Occipital lobe (tissue), 2 donors: ENCODE measurements around the gene OGDHL. TPM values are rescaled to one million over a fixed set of nuclear protein-coding genes. Genes with fewer than 3 reads are reported as not detected.
"Not testable (repeated sequence)": the region's sequence is repeated elsewhere in the genome, so short reads cannot be mapped to it uniquely, and the experiment has no call there.

ENCODE experiments used
- DNase-seq: peaks from one replicate; lab custom pipeline; 2025; lab: John Stamatoyannopoulos, UW
- total RNA-seq: library from RNA; depleted of rRNA; stranded (reverse); fragments of >200 nt; gene quantifications from one replicate; pipeline ENCODE4 v1.2.3, GENCODE V29; 2014

OGDHL gene
- total RNA-seq, 1 donor from 2014 or later: 4.2 TPM

- no peak for DNase-seq
These were observed 5.5 kb downstream of the OGDHL start for GRCh38 chr10:49756641-49757040.

- DNase-seq: no peak
These were observed 6.1 kb downstream of the OGDHL start for GRCh38 chr10:49756031-49756430.

- DNase-seq: not testable (repeated sequence)
These were observed 7.2 kb downstream of the OGDHL start for GRCh38 chr10:49754951-49755350.

- no peak for DNase-seq
These were observed 9.5 kb downstream of the OGDHL start for GRCh38 chr10:49752584-49752983.

- no peak for DNase-seq
These were observed 10.2 kb downstream of the OGDHL start for GRCh38 chr10:49751636-49752510.

GRCh38 chr10:49751216-49751615, 10.9 kb downstream of the OGDHL start:
- DNase-seq: no peak

GRCh38 chr10:49750546-49750945, 11.6 kb downstream of the OGDHL start:
- DNase-seq: no peak

- DNase-seq: no peak
These were observed 12.3 kb downstream of the OGDHL start for GRCh38 chr10:49749556-49750491.

GRCh38 chr10:49749144-49749543, 13.0 kb downstream of the OGDHL start:
- DNase-seq: no peak

GRCh38 chr10:49748006-49748405, 14.1 kb downstream of the OGDHL start:
- DNase-seq: no peak

GRCh38 chr10:49747303-49747646, 14.8 kb downstream of the OGDHL start:
- no peak for DNase-seq

- no peak for DNase-seq
These were observed 15.4 kb downstream of the OGDHL start for GRCh38 chr10:49746626-49747302.

- DNase-seq: no peak
These were observed 16.4 kb downstream of the OGDHL start for GRCh38 chr10:49745756-49746155.

- no peak for DNase-seq
These were observed 17.1 kb downstream of the OGDHL start for GRCh38 chr10:49744924-49745605.

- no peak for DNase-seq
These were observed 17.9 kb downstream of the OGDHL start for GRCh38 chr10:49744091-49744685.

GRCh38 chr10:49743464-49744075, 18.6 kb downstream of the OGDHL start:
- no peak for DNase-seq

GRCh38 chr10:49742683-49743463, 19.2 kb downstream of the OGDHL start:
- no peak for DNase-seq

- DNase-seq: no peak
These were observed 20.8 kb downstream of the OGDHL start for GRCh38 chr10:49741108-49741995.
